Stomach (tissue), 4 donors: ENCODE measurements around the gene CYP4V2.

Source experiments
- CTCF ChIP-seq, 7 experiments: fragments of 450-650 bp in 4 of 7; fragments of 200-600 bp in 3 of 7; sonication (generic) in 3 of 7; IDR thresholded peaks; one replicate each; pipeline ENCODE4 v1.5.1; 2016 to 2019; ENCODE audit warnings: antibody characterized with exemption in 7 of 7, control low read depth in 2 of 7, mild to moderate bottlenecking in 1 of 7
- EP300 ChIP-seq: sonication (generic); formaldehyde crosslinking; IDR thresholded peaks from one replicate; pipeline ENCODE4 v1.6.1; 2017; ENCODE audit warnings: antibody characterized with exemption
- POLR2A ChIP-seq, 4 donors: fragments of 450-650 bp; IDR thresholded peaks; one replicate each; pipeline ENCODE4 v1.6.1; 2016; ENCODE audit warnings: antibody characterized with exemption in 4 of 4, control low read depth in 2 of 4, mild to moderate bottlenecking in 1 of 4, moderate library complexity in 1 of 4
- POLR2AphosphoS5 ChIP-seq, 3 donors: sonication (generic); formaldehyde crosslinking; IDR thresholded peaks; one replicate each; pipeline ENCODE4 v1.6.1; 2016; ENCODE audit warnings: antibody characterized with exemption in 3 of 3

DNA sequence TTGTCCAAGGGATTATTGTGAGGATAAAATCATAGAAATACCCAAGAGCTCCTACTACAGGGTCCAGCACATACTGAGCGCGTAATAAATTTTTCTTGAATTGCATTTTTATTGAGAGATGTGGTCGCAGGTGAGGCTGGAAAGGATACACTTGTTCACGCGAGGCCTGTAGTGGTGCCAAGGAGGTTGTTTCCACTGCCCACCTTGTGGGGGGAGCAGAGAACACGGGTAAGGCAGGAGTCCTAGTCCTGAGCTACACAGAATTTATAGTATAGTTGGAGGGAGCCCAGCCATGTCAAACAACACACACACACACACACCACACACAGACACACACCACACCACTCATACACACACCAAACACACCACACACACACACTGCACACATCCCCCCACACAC, 31.8 kb upstream of the CYP4V2 start:
- TF ChIP-seq CTCF (IDR thresholded peaks at IDR 0.05) (no peak), POLR2A (IDR thresholded peaks at IDR 0.05) (no peak), POLR2AphosphoS5 (IDR thresholded peaks at IDR 0.05) (no peak), EP300 (no peak)
